ENCODE measurements around the gene PIEZO1. TPM values are rescaled to one million over a fixed set of nuclear protein-coding genes. Genes with fewer than 3 reads are reported as not detected.

PIEZO1 gene
- total RNA-seq, 1 donor from 2014 or later: 196 TPM

- intact Hi-C loops (cut with DNase I): no loop called here
- ATAC-seq: no peak
- no peaks in the 10 kb centered on the region for H3K27me3 ChIP-seq
- H3K4me3 ChIP-seq: no peak overlapping the region
- H3K9me3 ChIP-seq: no peaks in the 10 kb centered on the region
- peak; percentile 67 for TF ChIP-seq CTCF (IDR thresholded peaks at IDR 0.05)
- no peak for DNase-seq
- H3K27ac ChIP-seq: no peak overlapping the region
- H3K4me1 ChIP-seq: peaks cover 9% of the 10 kb centered on the region
- H3K36me3 ChIP-seq: no peaks in the 10 kb centered on the region
Measured at GRCh38 chr16:88815901-88816589, 31.0 kb upstream of the PIEZO1 start.

GRCh38 chr16:88815227-88815626, 30.2 kb upstream of the PIEZO1 start:
- intact Hi-C loops (cut with DNase I): no loop called here
- ATAC-seq (no peak), DNase-seq (no peak)
- Histone ChIP-seq H3K27ac (no peak overlapping the region), H3K9me3 (no peaks in the 10 kb centered on the region), H3K36me3 (peaks cover under 1% of the 10 kb centered on the region), H3K4me1 (peaks cover 17% of the 10 kb centered on the region), H3K4me3 (no peak overlapping the region), H3K27me3 (no peaks in the 10 kb centered on the region)
- no peak for TF ChIP-seq CTCF (IDR thresholded peaks at IDR 0.05)

GRCh38 chr16:88814144-88814502, 29.1 kb upstream of the PIEZO1 start:
- H3K4me1 ChIP-seq: peaks cover 23% of the 10 kb centered on the region
- intact Hi-C loops (cut with DNase I): no loop called here
- DNase-seq (no peak), ATAC-seq (no peak)
- no peaks in the 10 kb centered on the region for H3K27me3 ChIP-seq
- no peak overlapping the region for H3K27ac ChIP-seq
- H3K9me3 ChIP-seq: no peaks in the 10 kb centered on the region
- peaks cover 11% of the 10 kb centered on the region for H3K36me3 ChIP-seq
- no peak for TF ChIP-seq CTCF (IDR thresholded peaks at IDR 0.05)
- no peak overlapping the region for H3K4me3 ChIP-seq

GRCh38 chr16:88813269-88814143, 28.5 kb upstream of the PIEZO1 start:
- intact Hi-C loops (cut with DNase I): no loop called here
- peaks cover 14% of the 10 kb centered on the region for H3K36me3 ChIP-seq
- ATAC-seq (no peak), DNase-seq (no peak)
- TF ChIP-seq CTCF (IDR thresholded peaks at IDR 0.05): no peak
- H3K4me1 ChIP-seq: peaks cover 23% of the 10 kb centered on the region
- H3K4me3 ChIP-seq: no peak overlapping the region
- peak overlapping the region; percentile 96 for H3K27ac ChIP-seq
- H3K27me3 ChIP-seq: no peaks in the 10 kb centered on the region
- no peaks in the 10 kb centered on the region for H3K9me3 ChIP-seq

GRCh38 chr16:88812513-88813268, 27.7 kb upstream of the PIEZO1 start:
- ATAC-seq: no peak
- no peak for TF ChIP-seq CTCF (IDR thresholded peaks at IDR 0.05)
- no peaks in the 10 kb centered on the region for H3K9me3 ChIP-seq
- peak; percentile 82 for DNase-seq
- H3K27me3 ChIP-seq: no peaks in the 10 kb centered on the region
- peaks cover 14% of the 10 kb centered on the region for H3K36me3 ChIP-seq
- H3K27ac ChIP-seq: peak overlapping the region; percentile 96
- H3K4me1 ChIP-seq: peaks cover 23% of the 10 kb centered on the region
- H3K4me3 ChIP-seq: peak overlapping the region; percentile 97
- intact Hi-C loops (cut with DNase I): no loop called here
